ENCODE measurements around the gene ILDR1. TPM values are rescaled to one million over a fixed set of nuclear protein-coding genes. Genes with fewer than 3 reads are reported as not detected.

The ILDR1 gene
- total and polyA plus RNA-seq, 7 donors = 3.5 to 7.1 (median 4.8) TPM; not detected in 4

DNA sequence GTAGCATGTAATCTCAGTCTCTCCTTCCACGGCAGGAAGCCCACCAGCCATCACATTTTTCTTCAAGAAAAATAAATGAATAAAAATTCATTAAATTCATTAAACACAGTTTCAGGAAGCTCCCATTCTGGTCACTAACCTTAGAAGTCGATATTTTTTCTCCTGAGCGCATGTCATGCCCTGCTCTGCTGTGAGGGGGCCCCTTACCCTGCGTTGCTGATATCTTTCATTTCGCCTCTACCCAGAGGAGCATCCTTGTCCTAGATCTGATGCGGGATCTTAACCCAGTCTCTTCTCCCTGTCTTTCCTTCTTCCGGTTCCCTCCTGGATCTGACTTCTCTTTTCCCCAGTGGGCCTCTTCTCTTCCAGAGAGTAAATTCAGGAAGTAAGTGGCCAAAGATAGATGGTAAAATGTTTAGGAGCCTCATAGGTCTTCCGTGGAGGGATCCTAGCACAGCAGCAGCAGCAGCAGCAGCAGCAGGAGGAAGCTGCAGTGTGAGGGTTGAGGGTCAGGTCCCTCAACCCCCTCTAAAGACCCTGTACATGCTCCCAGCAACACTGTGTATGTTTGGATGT, 1.4 kb upstream of the ILDR1 start:
- H3K4me1 ChIP-seq = no peaks in the 10 kb centered on the region
- no peak overlapping the region for H3K4me3 ChIP-seq
- peaks cover 0 to 24% (median 13%) of the 10 kb centered on the region in 3 donors for H3K27me3 ChIP-seq
- 72 to 86% methylated on average over 8 of the region's 8 CpGs for WGBS, 2 donors
- TF ChIP-seq EP300 (IDR thresholded peaks at IDR 0.05) = no peak
- no peak for TF ChIP-seq POLR2A (IDR thresholded peaks at IDR 0.05)
- TF ChIP-seq, protein P1, sequence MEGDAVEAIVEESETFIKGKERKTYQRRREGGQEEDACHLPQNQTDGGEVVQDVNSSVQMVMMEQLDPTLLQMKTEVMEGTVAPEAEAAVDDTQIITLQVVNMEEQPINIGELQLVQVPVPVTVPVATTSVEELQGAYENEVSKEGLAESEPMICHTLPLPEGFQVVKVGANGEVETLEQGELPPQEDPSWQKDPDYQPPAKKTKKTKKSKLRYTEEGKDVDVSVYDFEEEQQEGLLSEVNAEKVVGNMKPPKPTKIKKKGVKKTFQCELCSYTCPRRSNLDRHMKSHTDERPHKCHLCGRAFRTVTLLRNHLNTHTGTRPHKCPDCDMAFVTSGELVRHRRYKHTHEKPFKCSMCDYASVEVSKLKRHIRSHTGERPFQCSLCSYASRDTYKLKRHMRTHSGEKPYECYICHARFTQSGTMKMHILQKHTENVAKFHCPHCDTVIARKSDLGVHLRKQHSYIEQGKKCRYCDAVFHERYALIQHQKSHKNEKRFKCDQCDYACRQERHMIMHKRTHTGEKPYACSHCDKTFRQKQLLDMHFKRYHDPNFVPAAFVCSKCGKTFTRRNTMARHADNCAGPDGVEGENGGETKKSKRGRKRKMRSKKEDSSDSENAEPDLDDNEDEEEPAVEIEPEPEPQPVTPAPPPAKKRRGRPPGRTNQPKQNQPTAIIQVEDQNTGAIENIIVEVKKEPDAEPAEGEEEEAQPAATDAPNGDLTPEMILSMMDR (IDR thresholded peaks at IDR 0.05) = no peak
- no peak for TF ChIP-seq POLR2AphosphoS5 (IDR thresholded peaks at IDR 0.05)
- H3K9me3 ChIP-seq = no peaks in the 10 kb centered on the region
- intact Hi-C loops (cut with DNase I) = no loop called here
- no peak overlapping the region for H3K27ac ChIP-seq
- DNase-seq = no peak
- no peaks in the 10 kb centered on the region for H3K36me3 ChIP-seq

DNA sequence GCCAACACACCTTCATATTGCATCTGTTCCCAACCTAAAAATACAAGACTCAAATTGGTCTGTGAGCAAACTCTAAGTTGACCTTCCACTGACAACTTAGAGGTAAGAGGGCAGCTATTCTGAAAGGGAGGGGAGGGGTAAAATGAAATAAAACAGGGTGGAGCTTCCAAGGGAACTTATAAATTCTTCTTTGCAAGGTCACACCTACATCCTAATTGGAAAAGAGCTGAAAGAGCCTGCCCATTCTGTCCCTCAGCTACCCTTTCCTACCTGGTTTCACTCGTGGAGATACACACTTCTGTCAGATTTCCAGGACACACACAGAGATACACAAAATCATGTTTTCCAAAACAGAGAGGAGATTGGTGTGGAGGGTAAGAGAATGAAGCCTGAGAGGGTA, 1.0 kb downstream of the ILDR1 start:
- TF ChIP-seq POLR2AphosphoS5 (IDR thresholded peaks at IDR 0.05) (no peak), POLR2A (IDR thresholded peaks at IDR 0.05) (no peak), EP300 (IDR thresholded peaks at IDR 0.05) (no peak)
- TF ChIP-seq, protein P1 (IDR thresholded peaks at IDR 0.05) = no peak
- 6 to 52% methylated on average over 1 of the region's 1 CpG for WGBS, 2 donors
- DNase-seq = no peak
- H3K4me1 ChIP-seq = no peaks in the 10 kb centered on the region
- H3K4me3 ChIP-seq = no peak overlapping the region
- peaks cover 0 to 24% (median 13%) of the 10 kb centered on the region in 3 donors for H3K27me3 ChIP-seq
- H3K27ac ChIP-seq = no peak overlapping the region
- intact Hi-C loops (cut with DNase I) = no loop called here
- H3K9me3 ChIP-seq = no peaks in the 10 kb centered on the region
- no peaks in the 10 kb centered on the region for H3K36me3 ChIP-seq

DNA sequence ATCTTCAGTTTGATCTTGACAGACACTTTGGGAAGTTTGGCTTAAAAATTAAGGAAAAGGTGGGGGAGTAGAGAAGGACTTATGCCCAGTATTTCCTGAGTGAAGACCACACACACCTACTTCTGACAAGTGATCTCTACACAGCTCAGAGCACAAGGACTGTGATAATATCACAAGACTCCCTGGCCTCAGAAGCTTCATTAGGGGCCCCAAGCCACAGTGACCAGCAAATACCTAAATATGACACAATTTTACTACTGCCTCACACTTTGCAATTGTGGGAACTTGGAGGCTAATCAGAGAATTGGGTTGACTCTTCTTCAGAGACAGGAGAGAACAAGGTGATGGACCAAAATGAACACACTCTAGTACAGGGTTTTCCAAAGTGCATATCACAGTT, 2.6 kb downstream of the ILDR1 start:
- Histone ChIP-seq H3K4me3 (no peak overlapping the region), H3K9me3 (no peaks in the 10 kb centered on the region), H3K36me3 (no peaks in the 10 kb centered on the region), H3K27me3 (peaks cover 0 to 24% (median 13%) of the 10 kb centered on the region in 3 donors), H3K4me1 (no peaks in the 10 kb centered on the region), H3K27ac (no peak overlapping the region)
- intact Hi-C loops (cut with DNase I) = no loop called here
- no peak for DNase-seq
- TF ChIP-seq EP300 (IDR thresholded peaks at IDR 0.05) = no peak
- TF ChIP-seq POLR2AphosphoS5 (IDR thresholded peaks at IDR 0.05) = no peak
- TF ChIP-seq, protein P1 (IDR thresholded peaks at IDR 0.05) = no peak
- no peak for TF ChIP-seq POLR2A (IDR thresholded peaks at IDR 0.05)

DNA sequence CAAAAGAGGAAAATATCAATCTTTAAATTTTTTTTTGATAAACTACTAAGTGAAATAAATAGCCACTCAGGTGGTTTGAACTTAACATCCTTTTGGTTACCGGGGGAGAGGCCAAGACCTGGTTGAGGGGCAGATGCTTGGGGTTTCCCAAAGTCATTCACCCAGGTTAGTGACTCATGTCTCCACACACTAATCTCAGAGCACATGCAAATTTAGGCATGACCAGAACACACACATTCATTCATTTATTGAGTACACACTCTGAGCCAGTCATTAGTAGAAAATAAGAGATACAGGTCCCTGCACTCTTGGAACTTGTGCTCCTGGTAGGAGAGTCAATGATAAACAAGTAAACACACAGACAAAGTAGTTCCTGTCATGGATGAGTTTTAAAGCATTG, 7.3 kb downstream of the ILDR1 start:
- Histone ChIP-seq H3K27ac (no peak overlapping the region), H3K36me3 (no peaks in the 10 kb centered on the region), H3K4me1 (no peaks in the 10 kb centered on the region), H3K4me3 (no peak overlapping the region), H3K27me3 (no peaks in the 10 kb centered on the region), H3K9me3 (no peaks in the 10 kb centered on the region)
- 64 to 77% methylated on average over 1 of the region's 1 CpG for WGBS, 2 donors
- no peak for DNase-seq
- intact Hi-C loops (cut with DNase I) = no loop called here
- no peak for TF ChIP-seq EP300 (IDR thresholded peaks at IDR 0.05)
- TF ChIP-seq, protein P1 (IDR thresholded peaks at IDR 0.05) = no peak
- no peak for TF ChIP-seq POLR2A (IDR thresholded peaks at IDR 0.05)

DNA sequence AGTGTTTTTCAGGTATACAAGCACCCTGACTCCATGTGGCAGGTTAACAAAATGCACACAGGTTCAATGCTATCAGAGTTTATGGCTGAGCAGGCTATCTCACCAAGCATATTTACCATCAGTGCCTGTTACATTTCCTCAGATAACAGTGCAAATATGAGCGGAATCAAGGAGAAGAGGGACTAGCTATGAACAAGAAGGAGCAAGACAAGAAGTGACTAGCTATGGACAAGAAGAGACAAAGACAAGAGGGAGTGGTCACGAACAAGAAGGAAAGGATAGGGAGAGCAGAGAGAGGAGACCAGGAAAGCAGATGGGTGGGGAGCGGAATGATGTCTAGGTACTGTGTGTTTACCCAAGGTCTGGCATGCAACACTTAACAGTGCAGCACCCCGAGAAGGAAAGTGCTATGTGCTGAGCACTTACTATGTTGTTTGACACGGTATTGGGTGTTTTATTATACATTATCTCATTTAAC, 8.6 kb downstream of the ILDR1 start:
- intact Hi-C loops (cut with DNase I) = no loop called here
- H3K4me3 ChIP-seq = no peak overlapping the region
- H3K9me3 ChIP-seq = no peaks in the 10 kb centered on the region
- H3K4me1 ChIP-seq = no peaks in the 10 kb centered on the region
- H3K36me3 ChIP-seq = no peaks in the 10 kb centered on the region
- TF ChIP-seq POLR2AphosphoS5 (IDR thresholded peaks at IDR 0.05) (no peak), EP300 (IDR thresholded peaks at IDR 0.05) (no peak), POLR2A (IDR thresholded peaks at IDR 0.05) (no peak)
- TF ChIP-seq, protein P1 (IDR thresholded peaks at IDR 0.05) = no peak
- H3K27ac ChIP-seq = no peak overlapping the region
- no peak for DNase-seq
- no peaks in the 10 kb centered on the region for H3K27me3 ChIP-seq
- WGBS, 2 donors = 15 to 65% methylated on average over 5 of the region's 5 CpGs

Measured in sigmoid colon (tissue), 7 donors.